ENCODE data around the gene NTS. TPM values are rescaled to one million over a fixed set of nuclear protein-coding genes. Genes with fewer than 3 reads are reported as not detected.

Gene NTS, protein sequence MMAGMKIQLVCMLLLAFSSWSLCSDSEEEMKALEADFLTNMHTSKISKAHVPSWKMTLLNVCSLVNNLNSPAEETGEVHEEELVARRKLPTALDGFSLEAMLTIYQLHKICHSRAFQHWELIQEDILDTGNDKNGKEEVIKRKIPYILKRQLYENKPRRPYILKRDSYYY
- 51.2 to 89.6 TPM (median 80.3 TPM) in 5 replicates for total RNA-seq (2022; extraction: Qiagen RNA extraction; ENCODE audit: low read depth)

DNA sequence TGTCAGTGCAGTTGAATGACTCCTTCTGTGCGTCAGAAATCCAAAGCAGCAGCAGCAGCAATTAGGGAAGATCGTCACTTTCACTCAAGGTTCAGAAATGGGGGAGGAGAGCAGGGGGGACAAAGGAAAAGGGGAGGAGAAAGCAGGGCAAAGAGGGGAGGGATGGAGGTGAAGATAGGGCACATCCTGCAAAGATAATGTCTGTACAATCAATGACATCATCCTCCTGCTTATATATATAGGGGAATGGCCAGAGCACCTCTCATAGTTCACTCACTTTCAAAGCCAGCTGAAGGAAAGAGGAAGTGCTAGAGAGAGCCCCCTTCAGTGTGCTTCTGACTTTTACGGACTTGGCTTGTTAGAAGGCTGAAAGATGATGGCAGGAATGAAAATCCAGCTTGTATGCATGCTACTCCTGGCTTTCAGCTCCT is at the start of gene NTS:
Gene NTS (plus strand): TSS at position 265 of the 431 bp plus-strand sequence. CDS start 109 bp downstream, at position 374.

DNA sequence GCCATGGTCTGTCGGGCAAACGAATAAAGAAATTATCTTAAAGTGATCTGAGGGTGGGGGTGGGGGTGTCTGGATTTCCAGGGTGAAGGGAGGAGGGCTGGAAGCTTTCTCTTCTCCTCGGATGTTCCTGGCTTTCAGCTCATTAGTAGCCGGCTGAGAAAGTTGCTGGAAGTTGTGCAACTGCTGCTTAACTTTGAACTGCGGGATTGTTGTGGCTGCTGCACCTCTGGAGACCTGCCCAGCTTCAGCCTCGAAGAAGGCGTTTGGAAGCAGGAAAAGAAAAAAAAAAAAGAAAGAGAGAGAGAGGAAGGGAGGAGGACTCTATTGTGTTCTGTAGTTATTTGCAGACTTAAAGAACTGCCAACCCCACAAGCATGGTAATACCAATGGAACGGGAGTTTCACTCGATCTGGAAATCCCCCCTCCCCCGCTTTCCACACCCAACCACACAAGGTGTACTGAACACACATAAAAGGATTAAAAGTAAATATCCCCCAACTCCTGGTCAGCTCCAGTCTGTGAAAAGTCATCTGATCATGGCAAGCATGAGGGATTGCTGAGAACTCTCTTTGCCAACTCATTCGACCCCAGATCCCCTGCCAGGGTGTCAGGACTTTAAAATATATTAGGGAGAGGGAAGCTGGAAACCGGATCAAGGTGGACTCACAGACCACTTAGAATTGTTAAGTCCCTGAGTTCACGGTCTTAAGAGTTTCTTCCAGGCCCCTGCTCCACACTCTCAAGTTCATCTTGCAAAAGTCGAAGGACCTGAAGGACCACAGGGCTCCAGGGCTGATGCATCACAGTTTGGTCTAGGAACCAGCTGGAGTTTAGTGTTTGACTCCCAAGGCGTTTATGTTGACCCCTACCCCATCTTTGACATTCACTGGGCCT is 37.7 kb upstream of the NTS start, which contains the start of gene RASSF9:
Gene RASSF9 (minus strand): TSS at position 213 of the 894 bp plus-strand sequence. CDS start 208 bp downstream, at position 5.

Other genes starting within 250 kb of the NTS start
- gene RASSF9, start 37.9 kb upstream of the NTS start, total RNA-seq (2022; extraction: Qiagen RNA extraction; ENCODE audit: low read depth), result 0.71 to 1.1 TPM (median 0.96 TPM) in 5 replicates

Data from A549 treated with GW870086 at 1 μM for 4 hours (cell line).